H1 (cell line): ENCODE results near the gene GPR179. TPM values are rescaled to one million over a fixed set of nuclear protein-coding genes. Genes with fewer than 3 reads are reported as not detected.
A peak's percentile ranks its signal among the peaks of the same experiment; 100 is the strongest.
"Not testable (repeated sequence)": the region's sequence is repeated elsewhere in the genome, so short reads cannot be mapped to it uniquely, and the experiment has no call there.

Experiments
- CTCF ChIA-PET: fragments of 300-600 bp; sonication (Branson Sonifier 250); formaldehyde crosslinking; loops from one replicate; lab custom pipeline; 2021; ENCODE audit not compliant: partially characterized antibody; lab: Charles Lee
- POLR2A ChIA-PET: fragments of 300-600 bp; sonication (Branson Sonifier 250); formaldehyde crosslinking; loops from one replicate; lab custom pipeline; 2021; ENCODE audit warnings: inconsistent platforms; ENCODE audit not compliant: partially characterized antibody; lab: Charles Lee
- DNase-seq, 2 experiments: peaks; one replicate each; pipeline versions ENCODE4 v3.0.0 to v3.0.0-alpha.2; 2010 to 2022; ENCODE audit warnings: low spot score in 2 of 2, low read depth in 1 of 2, mixed read lengths in 1 of 2
- FAIRE-seq: peaks from 2 replicates; lab custom pipeline; 2011; peaks lifted over from hg19 to GRCh38; lab: Jason Lieb, UNC
- H2AFZ ChIP-seq: 2 replicates; pipeline ENCODE4 v1.8.1; 2012; ENCODE audit warnings: low read length, inconsistent platforms
- H2AK5ac ChIP-seq: 2 replicates; pipeline ENCODE4 v1.6.1; 2013; ENCODE audit warnings: low read depth, low read length
- H2BK120ac ChIP-seq: replicated peaks from 2 replicates; pipeline ENCODE3; 2013; ENCODE audit warnings: low read depth, low read length, inconsistent platforms
- H2BK12ac ChIP-seq: 2 replicates; pipeline ENCODE4 v1.6.1; 2013; ENCODE audit warnings: low read depth, low read length
- H2BK15ac ChIP-seq: 2 replicates; pipeline ENCODE4 v1.6.1; 2013; ENCODE audit warnings: low read length
- H2BK20ac ChIP-seq: 2 replicates; pipeline ENCODE4 v1.6.1; 2013; ENCODE audit warnings: low read length
- H2BK5ac ChIP-seq: 2 replicates; pipeline ENCODE4 v1.6.1; 2013; ENCODE audit warnings: low read depth, low read length
- H3K14ac ChIP-seq: 2 replicates; pipeline ENCODE4 v1.6.1; 2013; ENCODE audit warnings: inconsistent platforms; ENCODE audit not compliant: insufficient read length
- H3K18ac ChIP-seq: 2 replicates; pipeline ENCODE4 v1.6.1; 2013; ENCODE audit warnings: low read length; ENCODE audit errors: extremely low read depth
- H3K23ac ChIP-seq: 2 replicates; pipeline ENCODE4 v1.6.1; 2013; ENCODE audit warnings: inconsistent platforms; ENCODE audit not compliant: insufficient read length
- H3K23me2 ChIP-seq: 2 replicates; pipeline ENCODE4 v1.6.1; 2013; ENCODE audit warnings: low read depth, low read length
- H3K27ac ChIP-seq: 2 replicates; pipeline ENCODE4 v1.6.1; 2011; ENCODE audit warnings: low read depth, low read length, inconsistent platforms
- H3K27me3 ChIP-seq, 4 experiments: replicated peaks in 1 of 4; 1 replicate in 1 of 4; 2 replicates in 3 of 4; pipeline versions ENCODE4 v1.6.1 to v1.8.1; 2011 to 2013; ENCODE audit warnings: low read length in 3 of 4, mild to moderate bottlenecking in 3 of 4, inconsistent platforms in 2 of 4, mixed read lengths in 2 of 4, moderate library complexity in 1 of 4; ENCODE audit not compliant: control insufficient read depth in 3 of 4, insufficient read depth in 3 of 4; ENCODE audit errors: extremely low read depth in 1 of 4
- H3K36me3 ChIP-seq, 4 experiments: 2 replicates each; pipeline versions ENCODE4 v1.6.1 to v1.8.1; 2011 to 2013; ENCODE audit warnings: mild to moderate bottlenecking in 4 of 4, low read length in 3 of 4, moderate library complexity in 2 of 4, control low read depth in 1 of 4, inconsistent platforms in 1 of 4; ENCODE audit not compliant: insufficient read depth in 4 of 4, control insufficient read depth in 2 of 4
- H3K4ac ChIP-seq: replicated peaks from 2 replicates; pipeline ENCODE3; 2013; ENCODE audit warnings: low read length, low read depth, mixed read lengths, inconsistent platforms; ENCODE audit not compliant: insufficient read length
- H3K4me1 ChIP-seq, 4 experiments: replicated peaks in 1 of 4; 1 replicate in 1 of 4; 2 replicates in 3 of 4; pipeline versions ENCODE4 v1.6.1 to v1.8.1; 2011 to 2013; ENCODE audit warnings: low read length in 3 of 4, inconsistent platforms in 2 of 4, mixed read lengths in 1 of 4; ENCODE audit not compliant: insufficient read depth in 4 of 4, control insufficient read depth in 3 of 4
- H3K4me2 ChIP-seq, 2 experiments: 2 replicates each; pipeline versions ENCODE4 v1.6.1 to v1.8.1; 2011 to 2013; ENCODE audit warnings: low read depth in 2 of 2, low read length in 2 of 2, control low read depth in 1 of 2, inconsistent platforms in 1 of 2, mild to moderate bottlenecking in 1 of 2; ENCODE audit not compliant: insufficient read depth in 1 of 2
- H3K4me3 ChIP-seq, 4 experiments: fragments of 200-600, 300-600 bp in 1 of 4; sonication (generic), shearing (Covaris generic), sonication (Bioruptor Twin) in 1 of 4; 2 replicates each; pipeline versions ENCODE4 v1.5.1 to v1.8.1; 2011 to 2016; ENCODE audit warnings: low read length in 4 of 4, low read depth in 3 of 4, control low read depth in 2 of 4, inconsistent platforms in 2 of 4, mild to moderate bottlenecking in 2 of 4, mixed read lengths in 1 of 4, moderate library complexity in 1 of 4; ENCODE audit not compliant: insufficient read depth in 2 of 4; ENCODE audit errors: extremely low read depth in 1 of 4
- H3K56ac ChIP-seq: replicated peaks from 2 replicates; pipeline ENCODE3; 2013; ENCODE audit warnings: low read depth, mild to moderate bottlenecking, mixed read lengths, low read length, inconsistent platforms; ENCODE audit not compliant: insufficient read length
- H3K79me1 ChIP-seq: 2 replicates; pipeline ENCODE4 v1.6.1; 2013; ENCODE audit warnings: low read depth, low read length, control low read depth
- H3K79me2 ChIP-seq, 2 experiments: 2 replicates each; pipeline versions ENCODE4 v1.6.1 to v1.8.1; 2012 to 2013; ENCODE audit warnings: low read length in 2 of 2, mild to moderate bottlenecking in 2 of 2, inconsistent platforms in 1 of 2; ENCODE audit not compliant: insufficient read depth in 2 of 2, control insufficient read depth in 1 of 2
- H3K9ac ChIP-seq, 4 experiments: replicated peaks in 1 of 4; 1 replicate in 1 of 4; 2 replicates in 3 of 4; pipeline versions ENCODE4 v1.6.1 to v1.8.1; 2011 to 2013; ENCODE audit warnings: low read depth in 3 of 4, low read length in 3 of 4, control low read depth in 2 of 4, mild to moderate bottlenecking in 2 of 4, moderate library complexity in 2 of 4, inconsistent platforms in 1 of 4; ENCODE audit errors: extremely low read depth in 1 of 4
- H3K9me3 ChIP-seq, 2 experiments: 2 replicates each; pipeline versions ENCODE4 v1.6.1 to v1.8.1; 2012 to 2013; ENCODE audit warnings: mild to moderate bottlenecking in 2 of 2, moderate library complexity in 2 of 2, control low read depth in 1 of 2, inconsistent platforms in 1 of 2, low read depth in 1 of 2, low read length in 1 of 2, mixed read lengths in 1 of 2; ENCODE audit not compliant: insufficient read depth in 2 of 2
- H4K20me1 ChIP-seq, 2 experiments: replicated peaks in 1 of 2; 2 replicates each; pipeline versions ENCODE3 to v1.8.1; 2011 to 2013; ENCODE audit warnings: inconsistent platforms in 2 of 2, low read length in 2 of 2, mild to moderate bottlenecking in 1 of 2; ENCODE audit not compliant: insufficient read depth in 2 of 2, control insufficient read depth in 1 of 2
- H4K5ac ChIP-seq: 2 replicates; pipeline ENCODE4 v1.6.1; 2013; ENCODE audit warnings: low read length, low read depth, mixed read lengths, inconsistent platforms; ENCODE audit not compliant: insufficient read length
- H4K8ac ChIP-seq: 2 replicates; pipeline ENCODE4 v1.8.0; 2013; ENCODE audit warnings: mild to moderate bottlenecking, moderate library complexity, low read length, inconsistent platforms; ENCODE audit not compliant: insufficient read depth; ENCODE audit errors: extremely low read depth
- H4K91ac ChIP-seq: replicated peaks from 2 replicates; pipeline ENCODE3; 2013; ENCODE audit warnings: low read length, mixed read lengths, inconsistent platforms; ENCODE audit not compliant: insufficient read length
- BACH1 ChIP-seq: IDR thresholded peaks from 2 replicates; pipeline ENCODE4 v1.6.1; 2012; ENCODE audit warnings: low read length, improper control_type of control experiment
- KDM5A ChIP-seq: fragments of 200-600 bp; IDR thresholded peaks from 2 replicates; pipeline ENCODE4 v1.7.1; 2012; ENCODE audit warnings: mild to moderate bottlenecking, low read length, inconsistent platforms, mixed read lengths
- NRF1 ChIP-seq: IDR thresholded peaks from 2 replicates; pipeline ENCODE4 v1.6.1; 2011; ENCODE audit warnings: mild to moderate bottlenecking, low read depth, low read length, improper control_type of control experiment
- PHF8 ChIP-seq: fragments of 200-600 bp; sonication (generic); conservative IDR thresholded peaks from 2 replicates; pipeline ENCODE4 v1.7.1; 2012; ENCODE audit warnings: low read depth, mild to moderate bottlenecking, inconsistent platforms, low read length, moderate library complexity
- POLR2A ChIP-seq, 2 experiments: IDR thresholded peaks; 1 replicate in 1 of 2; 2 replicates in 1 of 2; pipeline ENCODE4 v1.6.1; 2011; ENCODE audit warnings: low read depth in 2 of 2, low read length in 2 of 2, mild to moderate bottlenecking in 2 of 2; ENCODE audit errors: control extremely low read depth in 1 of 2
- SP1 ChIP-seq: IDR thresholded peaks from 2 replicates; pipeline ENCODE4 v1.6.1; 2011; ENCODE audit warnings: low read depth, low read length
- TAF1 ChIP-seq: IDR thresholded peaks from 2 replicates; pipeline ENCODE4 v1.6.1; 2011; ENCODE audit warnings: mild to moderate bottlenecking, low read depth, low read length
- TBP ChIP-seq: IDR thresholded peaks from 2 replicates; pipeline ENCODE4 v1.6.1; 2011; ENCODE audit warnings: low read depth, low read length, improper control_type of control experiment
- TEAD4 ChIP-seq: IDR thresholded peaks from 2 replicates; pipeline ENCODE4 v1.6.1; 2012; ENCODE audit warnings: low read depth, low read length, inconsistent platforms, mixed read lengths
- YY1 ChIP-seq: IDR thresholded peaks from 2 replicates; pipeline ENCODE4 v1.6.1; 2011; ENCODE audit warnings: low read depth, mild to moderate bottlenecking, low read length
- WGBS, 2 experiments: shearing (Covaris generic) in 1 of 2; methylation state at CpG; one replicate each; pipeline versions ENCODE4 v1.1.6 to v1.1.7; 2013 to 2015; ENCODE audit warnings: low lambda C conversion rate in 2 of 2, mixed read lengths in 2 of 2, inconsistent platforms in 1 of 2, low coverage in 1 of 2, missing lambda C conversion rate in 1 of 2; ENCODE audit not compliant: insufficient replicate concordance in 2 of 2, insufficient coverage in 1 of 2, insufficient read length in 1 of 2; ENCODE audit errors: extremely low coverage in 1 of 2, missing lambda C conversion rate in 1 of 2; 5-methylcytosine and 5-hydroxymethylcytosine counted together
- polyA plus RNA-seq, 7 experiments: library from polyadenylated mRNA; depleted of rRNA in 3 of 7; stranded (reverse) in 5 of 7; unstranded in 2 of 7; fragments of >200 nt in 5 of 7; fragments of 200-250 nt in 2 of 7; gene quantifications; 1 replicate in 5 of 7; 2 replicates in 1 of 7; 4 replicates in 1 of 7; pipeline versions ENCODE4 v1.2.1 to v1.2.3, GENCODE V29; 2011 to 2013; ENCODE audit warnings: missing spikeins in 2 of 7, mixed read lengths in 2 of 7
- total RNA-seq: library from RNA; stranded (reverse); fragmentation: NEBNext Ultra II Directional; extraction: Animal tissue kit (Norgen Biotek cat#: 25700); gene quantifications from 2 replicates; pipeline ENCODE4 v1.2.1, GENCODE V29; 2021
- TF ChIP-seq, protein P1 (sequence below): IDR thresholded peaks from 2 replicates; pipeline ENCODE4 v1.6.1; 2012; ENCODE audit warnings: inconsistent platforms
- TF ChIP-seq, protein P2 (sequence below): IDR thresholded peaks from 2 replicates; pipeline ENCODE4 v1.6.1; 2012; ENCODE audit warnings: inconsistent platforms

Gene GPR179
- total and polyA plus RNA-seq, 2 of the 8 experiments (the other 6 are each of a cell fraction or from before 2014, with no cell fraction given): 0.02 to 0.07 TPM

DNA sequence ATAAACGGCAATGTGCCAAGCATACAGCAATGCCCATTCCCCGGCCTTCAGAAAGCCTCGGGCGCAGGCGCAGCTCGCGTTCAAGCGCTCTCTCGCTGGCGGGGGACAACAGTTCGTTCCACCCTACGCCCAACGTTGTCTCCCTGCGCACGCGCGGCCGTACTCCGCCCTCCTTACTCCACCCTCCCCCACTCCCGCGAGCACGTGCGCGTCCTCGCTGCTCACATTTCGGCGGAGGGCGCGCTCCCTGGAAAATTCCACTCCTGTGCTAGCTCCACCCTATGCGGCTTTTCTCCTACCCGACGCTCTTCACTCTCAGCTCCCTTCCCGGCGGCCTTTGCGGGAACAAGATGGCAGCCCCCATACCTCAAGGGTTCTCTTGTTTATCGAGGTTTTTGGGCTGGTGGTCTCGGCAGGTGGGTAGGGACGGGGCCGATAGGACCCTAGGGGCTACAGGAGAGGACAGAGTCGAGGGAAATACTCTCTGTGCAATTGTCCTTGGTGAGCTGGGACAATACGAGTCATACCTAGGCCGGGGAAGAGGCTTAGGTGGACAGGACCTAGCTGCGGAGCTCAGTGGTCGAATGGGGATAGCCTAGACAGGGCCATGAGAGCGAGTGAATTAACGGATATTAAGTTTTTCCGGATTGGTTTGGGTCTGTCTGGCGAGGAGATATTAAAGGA, 46.8 kb downstream of the GPR179 start, which contains the start of gene MRPL45:
TSS of gene MRPL45 (plus strand) at position 335 of the 684 bp plus-strand sequence. CDS start at position 351, 16 bp downstream.
- not testable (repeated sequence) for H2BK15ac ChIP-seq, H4K5ac ChIP-seq, H3K79me2 ChIP-seq, H3K56ac ChIP-seq, H3K14ac ChIP-seq, H3K4ac ChIP-seq, H3K27me3 ChIP-seq, H4K20me1 ChIP-seq, H2BK12ac ChIP-seq, FAIRE-seq, H4K91ac ChIP-seq, H3K18ac ChIP-seq, H3K79me1 ChIP-seq, H3K36me3 ChIP-seq, H2AK5ac ChIP-seq, H3K4me1 ChIP-seq, H2BK20ac ChIP-seq, H3K9me3 ChIP-seq, H3K23me2 ChIP-seq, H3K23ac ChIP-seq, H2BK5ac ChIP-seq, H2BK120ac ChIP-seq
- peak within 1 kb of the TSS; percentile 66 to 71 for H3K4me2 ChIP-seq
- peak; percentile 93 to 96 for DNase-seq
- H3K27ac ChIP-seq: peak within 1 kb of the TSS; percentile 88
- H3K4me3 ChIP-seq: peak within 1 kb of the TSS; percentile 67 to 86 (median 74)
- CTCF ChIA-PET: interaction anchor here (0.8 to 1.2 kb wide), 3 partner anchors 37 to 1816 kb away, joined by 3 read pairs; no protein-coding TSS in a partner anchor
- peak within 1 kb of the TSS; percentile 44; the same call in 1 of the 2 replicates for H2AFZ ChIP-seq
- peak within 1 kb of the TSS; percentile 61 to 96 (median 82) for H3K9ac ChIP-seq
- H4K8ac ChIP-seq: peak within 1 kb of the TSS; percentile 99; the same call in 1 of the 2 replicates
- 2% methylated on average over 42 of the region's 48 CpGs; no CpG with 5 or more reads in 1 of the 2 experiments for WGBS, 2 experiments
- POLR2A ChIA-PET: interaction anchor here (0.8 to 1.1 kb wide), 3 partner anchors 10 to 30 kb away, joined by 3 read pairs; no protein-coding TSS in a partner anchor
- TF ChIP-seq PHF8: peak; percentile 59
- peak; percentile 34; the same call in 1 of the 2 replicates for TF ChIP-seq TEAD4
- peak; percentile 79 for TF ChIP-seq SP1
- TF ChIP-seq YY1: peak; percentile 93
- peak; percentile 43; the same call in 1 of the 2 replicates for TF ChIP-seq BACH1
- peak; percentile 89 for TF ChIP-seq TAF1
- peak; percentile 74 for TF ChIP-seq TBP
- TF ChIP-seq POLR2A (IDR thresholded peaks at IDR 0.05; ENCODE audit: control extremely low read depth in 1 of 2, low read depth in 2 of 2, low read length in 2 of 2): peak in 1 of 2 experiments; percentile 67; a peak in 2 of 3 replicates
- peak; percentile 83 for TF ChIP-seq KDM5A
- TF ChIP-seq, protein P1, sequence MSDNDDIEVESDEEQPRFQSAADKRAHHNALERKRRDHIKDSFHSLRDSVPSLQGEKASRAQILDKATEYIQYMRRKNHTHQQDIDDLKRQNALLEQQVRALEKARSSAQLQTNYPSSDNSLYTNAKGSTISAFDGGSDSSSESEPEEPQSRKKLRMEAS: peak; percentile 94
- TF ChIP-seq NRF1: peak; percentile 82
- TF ChIP-seq, protein P2, sequence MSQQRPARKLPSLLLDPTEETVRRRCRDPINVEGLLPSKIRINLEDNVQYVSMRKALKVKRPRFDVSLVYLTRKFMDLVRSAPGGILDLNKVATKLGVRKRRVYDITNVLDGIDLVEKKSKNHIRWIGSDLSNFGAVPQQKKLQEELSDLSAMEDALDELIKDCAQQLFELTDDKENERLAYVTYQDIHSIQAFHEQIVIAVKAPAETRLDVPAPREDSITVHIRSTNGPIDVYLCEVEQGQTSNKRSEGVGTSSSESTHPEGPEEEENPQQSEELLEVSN: peak; percentile 36
